Uterus (tissue), 2 donors: Measurements from ENCODE around the gene PPM1M.

Experiments
- POLR2A ChIP-seq, 2 donors: fragments of 450-650 bp; IDR thresholded peaks; one replicate each; pipeline ENCODE4 v1.6.1; 2016; ENCODE audit warnings: antibody characterized with exemption in 2 of 2, mild to moderate bottlenecking in 1 of 2, moderate library complexity in 1 of 2
- TF ChIP-seq, protein P1 (sequence below), 4 experiments: fragments of 200-600 bp in 2 of 4; fragments of 450-650 bp in 2 of 4; sonication (generic) in 2 of 4; IDR thresholded peaks; one replicate each; pipeline ENCODE4 v1.5.1; 2016 to 2019; ENCODE audit warnings: antibody characterized with exemption in 4 of 4, mild to moderate bottlenecking in 2 of 4, moderate library complexity in 1 of 4

DNA sequence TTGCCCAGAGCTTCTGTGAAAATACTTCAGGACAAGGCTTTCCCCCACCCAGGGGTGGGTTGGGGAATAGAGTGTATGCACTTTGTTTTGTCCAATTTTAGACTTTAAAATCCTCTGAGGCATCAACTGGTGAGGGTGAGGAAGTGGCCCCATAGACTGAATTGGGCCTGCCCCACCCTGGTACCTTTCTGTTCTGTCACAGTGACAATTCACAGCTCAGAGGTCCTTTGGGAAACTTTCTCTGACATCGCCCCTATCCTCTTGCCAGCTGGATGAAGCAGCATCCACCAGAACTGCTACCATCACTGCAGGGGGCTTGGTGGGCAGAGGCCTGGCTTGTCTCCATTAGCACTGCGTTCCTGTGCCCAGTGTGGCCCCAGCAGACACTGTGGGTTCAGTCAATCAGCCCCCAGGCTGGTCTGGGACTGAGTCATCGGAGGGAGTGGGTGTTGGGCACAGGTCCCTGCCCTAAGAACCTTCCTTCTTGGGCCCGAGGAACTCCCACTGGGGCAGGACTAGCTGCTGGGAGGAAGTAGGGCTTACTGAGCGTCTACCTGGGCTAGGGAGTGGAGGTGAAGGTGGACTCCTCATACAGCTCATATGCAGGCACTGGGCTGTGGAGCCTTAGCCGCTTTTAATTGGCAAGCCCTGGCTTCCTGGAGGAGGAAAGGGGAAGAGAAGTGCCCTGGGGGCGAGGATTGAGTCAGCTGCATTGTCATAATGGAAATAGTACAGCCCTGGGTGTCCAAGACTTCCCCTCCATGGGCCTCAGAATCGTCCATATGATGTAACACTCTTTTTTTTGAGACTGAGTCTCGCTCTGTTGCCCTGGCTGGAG lies 1.5 kb upstream of the PPM1M start:
- TF ChIP-seq, protein P1, sequence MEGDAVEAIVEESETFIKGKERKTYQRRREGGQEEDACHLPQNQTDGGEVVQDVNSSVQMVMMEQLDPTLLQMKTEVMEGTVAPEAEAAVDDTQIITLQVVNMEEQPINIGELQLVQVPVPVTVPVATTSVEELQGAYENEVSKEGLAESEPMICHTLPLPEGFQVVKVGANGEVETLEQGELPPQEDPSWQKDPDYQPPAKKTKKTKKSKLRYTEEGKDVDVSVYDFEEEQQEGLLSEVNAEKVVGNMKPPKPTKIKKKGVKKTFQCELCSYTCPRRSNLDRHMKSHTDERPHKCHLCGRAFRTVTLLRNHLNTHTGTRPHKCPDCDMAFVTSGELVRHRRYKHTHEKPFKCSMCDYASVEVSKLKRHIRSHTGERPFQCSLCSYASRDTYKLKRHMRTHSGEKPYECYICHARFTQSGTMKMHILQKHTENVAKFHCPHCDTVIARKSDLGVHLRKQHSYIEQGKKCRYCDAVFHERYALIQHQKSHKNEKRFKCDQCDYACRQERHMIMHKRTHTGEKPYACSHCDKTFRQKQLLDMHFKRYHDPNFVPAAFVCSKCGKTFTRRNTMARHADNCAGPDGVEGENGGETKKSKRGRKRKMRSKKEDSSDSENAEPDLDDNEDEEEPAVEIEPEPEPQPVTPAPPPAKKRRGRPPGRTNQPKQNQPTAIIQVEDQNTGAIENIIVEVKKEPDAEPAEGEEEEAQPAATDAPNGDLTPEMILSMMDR (IDR thresholded peaks at IDR 0.05), result no peak
- TF ChIP-seq POLR2A (IDR thresholded peaks at IDR 0.05), result no peak
